BE2C (cell line): Measurements from ENCODE around the gene FTSJ1.

ENCODE experiments used
- DNase-seq: peaks from one replicate; pipeline ENCODE4 v3.0.0-alpha.2; 2020
- H3K27me3 ChIP-seq: fragments of 250-450 bp; sonication (Bioruptor Pico); 2 replicates; pipeline ENCODE4 v1.5.1; 2020; ENCODE audit warnings: mild to moderate bottlenecking
- H3K36me3 ChIP-seq: fragments of 250-450 bp; sonication (Bioruptor Pico); 2 replicates; pipeline ENCODE4 v1.5.1; 2020; ENCODE audit warnings: mild to moderate bottlenecking
- H3K4me1 ChIP-seq: fragments of 250-450 bp; sonication (Bioruptor Pico); 2 replicates; pipeline ENCODE4 v1.5.1; 2020
- H3K4me3 ChIP-seq: 2 replicates; pipeline ENCODE4 v1.5.1; 2011; ENCODE audit warnings: low read depth, low read length
- H3K9me3 ChIP-seq: fragments of 250-450 bp; sonication (Bioruptor Pico); 2 replicates; pipeline ENCODE4 v1.5.1; 2020
- CTCF ChIP-seq: IDR thresholded peaks from 2 replicates; pipeline ENCODE4 v1.5.1; 2012; ENCODE audit warnings: mild to moderate bottlenecking, low read depth, low read length

FTSJ1 gene

GRCh38 chrX:48470110-48470832, 5.7 kb upstream of the FTSJ1 start, which contains the start of gene SLC38A5:
Gene SLC38A5 (minus strand): TSS chrX:48470260. CDS start chrX:48467924, 2,336 bp downstream.
- Histone ChIP-seq H3K9me3 (no peaks in the 10 kb centered on the region), H3K27me3 (no peaks in the 10 kb centered on the region), H3K4me1 (no peaks in the 10 kb centered on the region), H3K36me3 (no peaks in the 10 kb centered on the region), H3K4me3 (no peak within 1 kb of the TSS)
- TF ChIP-seq CTCF = no peak
- no peak for DNase-seq

GRCh38 chrX:48470833-48471118, 5.2 kb upstream of the FTSJ1 start:
- DNase-seq = no peak
- no peak for TF ChIP-seq CTCF
- Histone ChIP-seq H3K9me3 (no peaks in the 10 kb centered on the region), H3K27me3 (no peaks in the 10 kb centered on the region), H3K4me1 (no peaks in the 10 kb centered on the region), H3K4me3 (no peak overlapping the region), H3K36me3 (no peaks in the 10 kb centered on the region)

GRCh38 chrX:48471504-48471903, 4.5 kb upstream of the FTSJ1 start:
- Histone ChIP-seq H3K27me3 (no peaks in the 10 kb centered on the region), H3K4me1 (no peaks in the 10 kb centered on the region), H3K4me3 (no peak overlapping the region), H3K9me3 (no peaks in the 10 kb centered on the region), H3K36me3 (no peaks in the 10 kb centered on the region)
- DNase-seq = no peak
- TF ChIP-seq CTCF = no peak

- H3K4me3 ChIP-seq = no peak overlapping the region
- no peaks in the 10 kb centered on the region for H3K4me1 ChIP-seq
- TF ChIP-seq CTCF = no peak
- no peak for DNase-seq
- H3K36me3 ChIP-seq = no peaks in the 10 kb centered on the region
- H3K27me3 ChIP-seq = no peaks in the 10 kb centered on the region
- no peaks in the 10 kb centered on the region for H3K9me3 ChIP-seq
Measured at GRCh38 chrX:48472225-48472624, 3.8 kb upstream of the FTSJ1 start.

GRCh38 chrX:48472851-48473703, 2.9 kb upstream of the FTSJ1 start:
- Histone ChIP-seq H3K36me3 (no peaks in the 10 kb centered on the region), H3K4me1 (no peaks in the 10 kb centered on the region), H3K9me3 (no peaks in the 10 kb centered on the region), H3K27me3 (no peaks in the 10 kb centered on the region), H3K4me3 (no peak overlapping the region)
- no peak for TF ChIP-seq CTCF
- DNase-seq = no peak

GRCh38 chrX:48473704-48473990, 2.4 kb upstream of the FTSJ1 start:
- H3K9me3 ChIP-seq = no peaks in the 10 kb centered on the region
- H3K4me1 ChIP-seq = no peaks in the 10 kb centered on the region
- TF ChIP-seq CTCF = no peak
- peaks cover 2% of the 10 kb centered on the region; the same call in 1 of the 2 replicates for H3K36me3 ChIP-seq
- no peaks in the 10 kb centered on the region for H3K27me3 ChIP-seq
- no peak for DNase-seq
- H3K4me3 ChIP-seq = no peak overlapping the region
